NCI-H2227 (cell line): ENCODE results near the gene SLC66A1.

Source experiments
- DNase-seq: peaks from one replicate; lab custom pipeline; 2025; ENCODE audit not compliant: unreplicated experiment; lab: John Stamatoyannopoulos, UW

SLC66A1 gene

GRCh38 chr1:19360432-19360831 lies 48.3 kb downstream of the SLC66A1 start:
- no peak for DNase-seq

GRCh38 chr1:19360843-19361610 lies 48.9 kb downstream of the SLC66A1 start:
- no peak for DNase-seq

- no peak for DNase-seq
Measured at GRCh38 chr1:19361611-19362147, 49.6 kb downstream of the SLC66A1 start.

GRCh38 chr1:19363536-19364152 lies 51.5 kb downstream of the SLC66A1 start:
- no peak for DNase-seq

- no peak for DNase-seq
Measured at GRCh38 chr1:19365721-19366120, 53.6 kb downstream of the SLC66A1 start.

GRCh38 chr1:19366599-19367536 lies 54.7 kb downstream of the SLC66A1 start:
- DNase-seq = no peak

- no peak for DNase-seq
Measured at GRCh38 chr1:19367584-19368041, 55.5 kb downstream of the SLC66A1 start.

- no peak for DNase-seq
Measured at GRCh38 chr1:19368050-19368449, 55.9 kb downstream of the SLC66A1 start.

GRCh38 chr1:19368964-19369363 lies 56.8 kb downstream of the SLC66A1 start:
- no peak for DNase-seq

- no peak for DNase-seq
Measured at GRCh38 chr1:19369396-19370090, 57.4 kb downstream of the SLC66A1 start.

GRCh38 chr1:19370453-19371170 lies 58.5 kb downstream of the SLC66A1 start:
- DNase-seq = no peak

- DNase-seq = no peak
Measured at GRCh38 chr1:19371226-19372135, 59.4 kb downstream of the SLC66A1 start.

- no peak for DNase-seq
Measured at GRCh38 chr1:19372136-19372514, 60.0 kb downstream of the SLC66A1 start.

GRCh38 chr1:19372602-19373001 lies 60.5 kb downstream of the SLC66A1 start:
- DNase-seq = no peak

- no peak for DNase-seq
Measured at GRCh38 chr1:19373211-19374082, 61.3 kb downstream of the SLC66A1 start.

- no peak for DNase-seq
Measured at GRCh38 chr1:19374083-19374801, 62.1 kb downstream of the SLC66A1 start.

- DNase-seq = no peak
Measured at GRCh38 chr1:19374926-19375325, 62.8 kb downstream of the SLC66A1 start.
